OCI-LY1 (cell line): ENCODE results near the gene ST6GALNAC4.

ENCODE experiments used
- EZH2 ChIP-seq: fragments of 200-600 bp; sonication (generic), shearing (Covaris generic); IDR thresholded peaks from 2 replicates; pipeline ENCODE4 v1.8.0; 2017; ENCODE audit warnings: borderline replicate concordance, mixed run types, mild to moderate bottlenecking, antibody characterized with exemption, low read length, moderate library complexity, mixed read lengths
- TF ChIP-seq, protein P1 (sequence below): fragments of 200-600 bp; sonication (generic), shearing (Covaris generic); IDR thresholded peaks from 2 replicates; pipeline ENCODE4 v1.5.1; 2017; ENCODE audit warnings: mild to moderate bottlenecking, antibody characterized with exemption, low read length, moderate library complexity, mixed read lengths

DNA sequence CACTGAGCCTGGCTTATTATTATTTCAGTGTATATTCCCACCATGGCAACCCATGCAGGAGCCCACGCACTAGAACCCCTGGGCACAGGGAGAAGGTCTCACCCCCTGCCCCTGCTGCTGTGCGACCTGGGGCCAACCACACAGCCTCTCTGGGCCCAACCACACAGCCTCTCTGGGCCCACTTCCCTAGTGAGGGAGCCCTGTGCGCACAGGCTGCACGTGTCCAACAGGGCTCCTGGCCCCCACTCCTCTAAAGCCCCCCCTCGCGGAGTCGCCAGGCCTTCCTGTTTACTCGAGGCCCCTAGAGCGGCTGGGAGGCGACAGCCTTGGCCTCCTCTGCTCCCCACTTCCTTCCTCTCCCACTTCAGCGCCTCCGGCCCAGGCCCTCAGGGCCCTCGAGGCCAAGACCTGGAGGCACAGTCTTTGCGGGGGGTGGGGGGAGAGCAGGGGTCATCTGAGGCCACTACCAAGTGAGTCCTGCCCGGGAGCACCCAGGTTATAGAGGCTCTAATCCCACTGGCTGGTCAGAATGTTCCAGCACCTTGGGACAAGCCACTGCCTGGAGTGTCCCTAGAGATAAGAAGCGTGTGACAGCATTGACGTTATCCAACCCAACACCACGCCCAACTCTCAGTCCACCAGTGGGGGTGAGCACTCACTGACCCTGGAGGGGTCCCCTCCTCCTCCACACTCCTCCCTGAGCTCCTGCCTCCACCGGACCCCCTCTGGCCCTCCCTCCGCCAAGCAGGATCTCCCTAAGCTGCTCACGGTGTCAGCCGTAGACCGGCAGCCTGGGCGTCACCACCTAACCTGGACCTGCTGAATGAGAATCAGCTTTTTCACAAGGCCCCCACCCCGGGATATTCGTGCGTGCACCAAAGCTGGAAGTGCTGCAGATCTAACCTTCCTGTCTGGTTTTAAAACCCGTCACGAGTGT lies 54.5 kb downstream of the ST6GALNAC4 start:
- TF ChIP-seq, protein P1, sequence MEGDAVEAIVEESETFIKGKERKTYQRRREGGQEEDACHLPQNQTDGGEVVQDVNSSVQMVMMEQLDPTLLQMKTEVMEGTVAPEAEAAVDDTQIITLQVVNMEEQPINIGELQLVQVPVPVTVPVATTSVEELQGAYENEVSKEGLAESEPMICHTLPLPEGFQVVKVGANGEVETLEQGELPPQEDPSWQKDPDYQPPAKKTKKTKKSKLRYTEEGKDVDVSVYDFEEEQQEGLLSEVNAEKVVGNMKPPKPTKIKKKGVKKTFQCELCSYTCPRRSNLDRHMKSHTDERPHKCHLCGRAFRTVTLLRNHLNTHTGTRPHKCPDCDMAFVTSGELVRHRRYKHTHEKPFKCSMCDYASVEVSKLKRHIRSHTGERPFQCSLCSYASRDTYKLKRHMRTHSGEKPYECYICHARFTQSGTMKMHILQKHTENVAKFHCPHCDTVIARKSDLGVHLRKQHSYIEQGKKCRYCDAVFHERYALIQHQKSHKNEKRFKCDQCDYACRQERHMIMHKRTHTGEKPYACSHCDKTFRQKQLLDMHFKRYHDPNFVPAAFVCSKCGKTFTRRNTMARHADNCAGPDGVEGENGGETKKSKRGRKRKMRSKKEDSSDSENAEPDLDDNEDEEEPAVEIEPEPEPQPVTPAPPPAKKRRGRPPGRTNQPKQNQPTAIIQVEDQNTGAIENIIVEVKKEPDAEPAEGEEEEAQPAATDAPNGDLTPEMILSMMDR, result no peak
- TF ChIP-seq EZH2, result no peak
